Measurements from ENCODE around the gene RBM23. TPM values are rescaled to one million over a fixed set of nuclear protein-coding genes. Genes with fewer than 3 reads are reported as not detected.

The RBM23 gene
- total and polyA plus RNA-seq, 4 donors, result 27.7 to 104 (median 71.7) TPM

- ATAC-seq (ENCODE audit: insufficient read depth, low FRiP score), result no peak
- peak overlapping the region in 1 of 2 donors; percentile 76 for H3K27ac ChIP-seq (ENCODE audit: low read depth in 1 of 2, low read length in 1 of 2)
- H3K4me3 ChIP-seq, result no peak overlapping the region
These were observed 33.0 kb downstream of the RBM23 start for GRCh38 chr14:22885975-22886374.

GRCh38 chr14:22884738-22885523, 34.0 kb downstream of the RBM23 start:
- 85 to 92% methylated on average over 11 of the region's 11 CpGs for WGBS, 2 donors
- no peak for ATAC-seq (ENCODE audit: insufficient read depth, low FRiP score)
- Histone ChIP-seq H3K4me1 (ENCODE audit: control insufficient read depth in 5 of 5, insufficient read depth in 5 of 5, low read length in 5 of 5) (peaks cover 0 to 22% (median 11%) of the 10 kb centered on the region in 5 donors), H3K9me3 (ENCODE audit: control insufficient read depth in 4 of 4, insufficient read depth in 3 of 4, low read length in 3 of 4) (no peaks in the 10 kb centered on the region), H3K27ac (ENCODE audit: low read depth in 1 of 2, low read length in 1 of 2) (no peak overlapping the region), H3K27me3 (ENCODE audit: control insufficient read depth in 3 of 3, insufficient read depth in 3 of 3, low read length in 2 of 3) (no peaks in the 10 kb centered on the region), H3K4me3 (no peak overlapping the region), H3K36me3 (ENCODE audit: control insufficient read depth in 4 of 4, insufficient read depth in 4 of 4, low read length in 4 of 4) (no peaks in the 10 kb centered on the region), H3K9ac (ENCODE audit: insufficient read depth in 1 of 2, low read length in 2 of 2) (no peak overlapping the region)
- DNase-seq, result no peak
- no peak for TF ChIP-seq CTCF (IDR thresholded peaks at IDR 0.05; ENCODE audit: control extremely low read depth, extremely low read depth)

More at GRCh38 chr14:22885975-22886374, 33.0 kb downstream of the RBM23 start:
- no peak overlapping the region for H3K9ac ChIP-seq (ENCODE audit: insufficient read depth in 1 of 2, low read length in 2 of 2)
- no peaks in the 10 kb centered on the region for H3K27me3 ChIP-seq (ENCODE audit: control insufficient read depth in 3 of 3, insufficient read depth in 3 of 3, low read length in 2 of 3)
- no peaks in the 10 kb centered on the region for H3K36me3 ChIP-seq (ENCODE audit: control insufficient read depth in 4 of 4, insufficient read depth in 4 of 4, low read length in 4 of 4)
- H3K9me3 ChIP-seq (ENCODE audit: control insufficient read depth in 4 of 4, insufficient read depth in 3 of 4, low read length in 3 of 4), result no peaks in the 10 kb centered on the region
- peaks cover 0 to 22% (median 11%) of the 10 kb centered on the region in 5 donors for H3K4me1 ChIP-seq (ENCODE audit: control insufficient read depth in 5 of 5, insufficient read depth in 5 of 5, low read length in 5 of 5)
- no peak for DNase-seq
- 92 to 93% methylated on average over 21 of the region's 21 CpGs for WGBS, 2 donors
- TF ChIP-seq CTCF (IDR thresholded peaks at IDR 0.05; ENCODE audit: control extremely low read depth, extremely low read depth), result no peak

GRCh38 chr14:22884076-22884737, 34.7 kb downstream of the RBM23 start:
- Histone ChIP-seq H3K9ac (ENCODE audit: insufficient read depth in 1 of 2, low read length in 2 of 2) (no peak overlapping the region), H3K4me3 (no peak overlapping the region), H3K27ac (ENCODE audit: low read depth in 1 of 2, low read length in 1 of 2) (no peak overlapping the region), H3K36me3 (ENCODE audit: control insufficient read depth in 4 of 4, insufficient read depth in 4 of 4, low read length in 4 of 4) (peaks cover 0 to 4% (median 0%) of the 10 kb centered on the region in 4 donors), H3K27me3 (ENCODE audit: control insufficient read depth in 3 of 3, insufficient read depth in 3 of 3, low read length in 2 of 3) (no peaks in the 10 kb centered on the region), H3K4me1 (ENCODE audit: control insufficient read depth in 5 of 5, insufficient read depth in 5 of 5, low read length in 5 of 5) (peaks cover 0 to 22% (median 11%) of the 10 kb centered on the region in 5 donors), H3K9me3 (ENCODE audit: control insufficient read depth in 4 of 4, insufficient read depth in 3 of 4, low read length in 3 of 4) (no peaks in the 10 kb centered on the region)
- WGBS, 2 donors, result 87 to 90% methylated on average over 7 of the region's 7 CpGs
- DNase-seq (no peak), ATAC-seq (ENCODE audit: insufficient read depth, low FRiP score) (no peak)
- TF ChIP-seq CTCF (IDR thresholded peaks at IDR 0.05; ENCODE audit: control extremely low read depth, extremely low read depth), result no peak
